Omental fat pad (tissue), 4 donors: ENCODE data around the gene TNFSF15. TPM values are rescaled to one million over a fixed set of nuclear protein-coding genes. Genes with fewer than 3 reads are reported as not detected.

Source experiments
- ATAC-seq: fragments of 150-250 bp; one replicate; pipeline ENCODE4 v1.9.1; 2016; ENCODE audit warnings: mild to moderate bottlenecking, moderate library complexity; ENCODE audit not compliant: low FRiP score
- DNase-seq: peaks from one replicate; pipeline ENCODE4 v3.0.0-alpha.2; 2019; ENCODE audit warnings: low spot score
- CTCF ChIP-seq, 3 donors: fragments of 450-650 bp; IDR thresholded peaks; one replicate each; pipeline ENCODE4 v1.5.1; 2016 to 2017; ENCODE audit warnings: antibody characterized with exemption in 3 of 3, mild to moderate bottlenecking in 3 of 3, moderate library complexity in 2 of 3
- total RNA-seq, 4 donors: library from RNA; depleted of rRNA; stranded (reverse); fragments of >200 nt; gene quantifications; one replicate each; pipeline ENCODE4 v1.1.0, GENCODE V29; 2016

TNFSF15 gene
- total RNA-seq, 4 donors from 2014 or later: 0.36 to 2.4 (median 0.50) TPM; not detected in 1

- no peak for ATAC-seq
- TF ChIP-seq CTCF (IDR thresholded peaks at IDR 0.05): no peak
- DNase-seq: no peak
These were observed 14.5 kb downstream of the TNFSF15 start for GRCh38 chr9:114791312-114791711.

DNA sequence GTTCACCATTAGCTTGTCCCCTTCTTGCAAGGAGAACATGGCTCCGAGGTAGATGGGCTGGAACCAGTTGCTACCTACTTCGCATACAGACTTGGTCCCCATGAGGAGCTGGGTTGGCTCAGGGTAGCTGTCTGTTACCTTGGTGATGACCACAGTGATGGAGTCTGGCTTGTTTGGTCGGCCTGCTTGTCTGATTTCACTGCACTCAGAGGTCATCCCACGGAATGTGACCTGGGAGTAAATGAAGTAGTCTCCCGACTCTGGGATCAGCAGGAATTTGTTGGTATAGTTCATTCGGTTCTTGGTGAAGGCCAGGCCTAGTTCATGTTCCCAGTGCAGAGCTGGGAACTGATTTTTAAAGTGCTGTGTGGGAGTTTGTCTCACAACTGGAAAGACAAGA, 15.3 kb downstream of the TNFSF15 start:
- TF ChIP-seq CTCF (IDR thresholded peaks at IDR 0.05): no peak
- no peak for DNase-seq
- no peak for ATAC-seq

DNA sequence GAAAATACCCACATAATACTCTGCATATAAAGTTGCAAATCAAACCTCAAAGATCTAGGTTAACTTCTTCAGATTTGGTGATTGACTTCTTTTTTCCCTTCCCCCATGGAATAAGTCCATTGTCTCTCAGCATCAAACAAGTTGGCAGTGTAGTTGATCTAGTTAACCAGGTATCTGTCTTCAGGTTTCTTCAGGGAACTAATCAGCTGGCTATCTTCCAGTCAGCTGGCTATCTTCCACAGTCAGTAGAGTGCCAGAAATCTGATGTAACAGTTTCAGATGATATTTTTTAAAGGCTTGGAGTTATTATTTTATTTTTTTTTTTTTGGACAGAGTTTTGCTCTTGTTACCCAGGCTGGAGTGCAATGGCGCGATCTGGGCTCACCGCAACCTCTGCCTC, 16.8 kb downstream of the TNFSF15 start:
- ATAC-seq: no peak
- DNase-seq: no peak
- no peak for TF ChIP-seq CTCF (IDR thresholded peaks at IDR 0.05)

GRCh38 chr9:114787781-114788498, 17.9 kb downstream of the TNFSF15 start:
- TF ChIP-seq CTCF (IDR thresholded peaks at IDR 0.05): no peak
- no peak for ATAC-seq
- DNase-seq: no peak

DNA sequence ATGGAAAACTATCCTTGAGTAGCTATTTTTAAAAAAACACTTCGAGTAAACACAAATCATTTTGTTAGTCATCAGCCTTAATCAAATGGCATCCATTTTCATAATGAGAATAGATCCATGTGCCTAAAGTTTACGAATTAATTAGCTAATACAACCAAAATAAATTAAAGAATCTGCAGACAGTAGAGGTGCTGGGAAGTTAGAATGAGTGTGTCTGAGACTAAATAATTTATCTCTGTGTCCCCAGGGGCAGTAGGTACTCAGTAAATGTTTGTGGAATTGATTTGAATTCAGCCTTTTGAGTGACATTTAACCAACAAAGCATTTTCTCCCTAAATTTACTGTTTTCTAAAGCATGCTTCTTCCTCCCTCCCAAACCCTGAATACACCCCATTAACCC, 18.6 kb downstream of the TNFSF15 start:
- no peak for ATAC-seq
- DNase-seq: no peak
- TF ChIP-seq CTCF (IDR thresholded peaks at IDR 0.05): no peak

- no peak for DNase-seq
- ATAC-seq: no peak
These were observed 19.8 kb downstream of the TNFSF15 start for GRCh38 chr9:114785866-114786650.

More at GRCh38 chr9:114785866-114786650, 19.8 kb downstream of the TNFSF15 start:
- TF ChIP-seq CTCF (IDR thresholded peaks at IDR 0.05): no peak
